Prostate gland (tissue), 2 donors: ENCODE measurements around the gene MRPL45. TPM values are rescaled to one million over a fixed set of nuclear protein-coding genes. Genes with fewer than 3 reads are reported as not detected.

Experiments
- DNase-seq: peaks from one replicate; pipeline ENCODE4 v3.0.0-alpha.2; 2019; ENCODE audit warnings: low spot score
- H3K27ac ChIP-seq, 2 donors: fragments of 200-600 bp; sonication (generic); 2 replicates each; pipeline ENCODE4 v1.5.1; 2017 to 2019
- H3K27me3 ChIP-seq: fragments of 200-600 bp; sonication (generic); replicated peaks from 2 replicates; pipeline ENCODE4 v1.5.1; 2019; ENCODE audit not compliant: insufficient read depth
- H3K36me3 ChIP-seq, 2 donors: fragments of 200-600 bp; sonication (generic); 1 replicate in 1 of 2; 2 replicates in 1 of 2; pipeline versions ENCODE4 v1.5.1 to v1.8.1; 2017 to 2019
- H3K4me1 ChIP-seq: fragments of 200-600 bp; sonication (generic); replicated peaks from 2 replicates; pipeline ENCODE4 v1.5.1; 2019
- H3K4me3 ChIP-seq, 2 donors: fragments of 200-600 bp; sonication (generic); 2 replicates each; pipeline ENCODE4 v1.5.1; 2017 to 2019
- H3K9me3 ChIP-seq: fragments of 200-600 bp; sonication (generic); 2 replicates; pipeline ENCODE4 v1.5.1; 2017
- CTCF ChIP-seq, 4 experiments: fragments of 200-600 bp in 2 of 4; fragments of 450-650 bp in 2 of 4; sonication (generic) in 2 of 4; IDR thresholded peaks; 1 replicate in 3 of 4; 2 replicates in 1 of 4; pipeline ENCODE4 v1.5.1; 2016 to 2019; ENCODE audit warnings: antibody characterized with exemption in 4 of 4, mild to moderate bottlenecking in 2 of 4, moderate library complexity in 2 of 4
- POLR2A ChIP-seq: fragments of 450-650 bp; IDR thresholded peaks from one replicate; pipeline ENCODE4 v1.6.1; 2016; ENCODE audit warnings: antibody characterized with exemption, mild to moderate bottlenecking
- POLR2AphosphoS5 ChIP-seq: sonication (generic); formaldehyde crosslinking; IDR thresholded peaks from one replicate; pipeline ENCODE4 v1.6.1; 2017; ENCODE audit warnings: antibody characterized with exemption
- WGBS: methylation state at CpG from one replicate; pipeline ENCODE4 v1.1.5; 2018; 5-methylcytosine and 5-hydroxymethylcytosine counted together
- intact Hi-C: fragments of 100-400 bp; cut with DNase I; formaldehyde crosslinking; loops from one replicate; pipeline ENCODE4 v1.14.2; 2022
- total RNA-seq, 2 donors: library from RNA; depleted of rRNA; stranded (reverse); fragments of >200 nt; gene quantifications; one replicate each; pipeline ENCODE4 v1.1.0, GENCODE V29; 2016

Gene MRPL45
- total RNA-seq, 2 donors from 2014 or later = 24.7 to 37.3 TPM

GRCh38 chr17:38334480-38335364 lies 37.8 kb downstream of the MRPL45 start:
- intact Hi-C loops = no loop called here
- H3K9me3 ChIP-seq = no peaks in the 10 kb centered on the region
- H3K27me3 ChIP-seq = peaks cover 2% of the 10 kb centered on the region
- no peak overlapping the region for H3K4me3 ChIP-seq
- no peak for DNase-seq
- 86% methylated on average over 30 of the region's 30 CpGs for WGBS
- TF ChIP-seq POLR2AphosphoS5 (no peak), CTCF (IDR thresholded peaks at IDR 0.05) (no peak), POLR2A (no peak)
- H3K36me3 ChIP-seq = no peaks in the 10 kb centered on the region
- H3K27ac ChIP-seq = no peak overlapping the region
- no peaks in the 10 kb centered on the region for H3K4me1 ChIP-seq

- no peak for TF ChIP-seq CTCF (IDR thresholded peaks at IDR 0.05)
- TF ChIP-seq POLR2A = no peak
- no peak for TF ChIP-seq POLR2AphosphoS5
- no peak overlapping the region for H3K27ac ChIP-seq
- WGBS = 91% methylated on average over 8 of the region's 11 CpGs
- peaks cover 2% of the 10 kb centered on the region for H3K27me3 ChIP-seq
- H3K9me3 ChIP-seq = no peaks in the 10 kb centered on the region
- no peaks in the 10 kb centered on the region for H3K36me3 ChIP-seq
- H3K4me1 ChIP-seq = no peaks in the 10 kb centered on the region
- H3K4me3 ChIP-seq = no peak overlapping the region
- intact Hi-C loops = no loop called here
- DNase-seq = no peak
Measured at GRCh38 chr17:38336838-38337237, 39.9 kb downstream of the MRPL45 start.

GRCh38 chr17:38338053-38338452 lies 41.1 kb downstream of the MRPL45 start:
- intact Hi-C loops = no loop called here
- Histone ChIP-seq H3K4me3 (no peak overlapping the region), H3K27me3 (peaks cover under 1% of the 10 kb centered on the region), H3K4me1 (no peaks in the 10 kb centered on the region), H3K36me3 (no peaks in the 10 kb centered on the region), H3K27ac (no peak overlapping the region), H3K9me3 (no peaks in the 10 kb centered on the region)
- DNase-seq = no peak
- TF ChIP-seq POLR2A = no peak
- TF ChIP-seq POLR2AphosphoS5 = no peak
- no peak for TF ChIP-seq CTCF (IDR thresholded peaks at IDR 0.05)
- 70% methylated on average over 5 of the region's 5 CpGs for WGBS

- intact Hi-C loops = no loop called here
- no peaks in the 10 kb centered on the region for H3K9me3 ChIP-seq
- 91% methylated on average over 4 of the region's 4 CpGs for WGBS
- TF ChIP-seq CTCF (IDR thresholded peaks at IDR 0.05) (no peak), POLR2A (no peak), POLR2AphosphoS5 (no peak)
- no peak overlapping the region for H3K27ac ChIP-seq
- no peak overlapping the region for H3K4me3 ChIP-seq
- H3K36me3 ChIP-seq = no peaks in the 10 kb centered on the region
- H3K27me3 ChIP-seq = no peaks in the 10 kb centered on the region
- H3K4me1 ChIP-seq = no peaks in the 10 kb centered on the region
- no peak for DNase-seq
Measured at GRCh38 chr17:38338535-38338934, 41.6 kb downstream of the MRPL45 start.

DNA sequence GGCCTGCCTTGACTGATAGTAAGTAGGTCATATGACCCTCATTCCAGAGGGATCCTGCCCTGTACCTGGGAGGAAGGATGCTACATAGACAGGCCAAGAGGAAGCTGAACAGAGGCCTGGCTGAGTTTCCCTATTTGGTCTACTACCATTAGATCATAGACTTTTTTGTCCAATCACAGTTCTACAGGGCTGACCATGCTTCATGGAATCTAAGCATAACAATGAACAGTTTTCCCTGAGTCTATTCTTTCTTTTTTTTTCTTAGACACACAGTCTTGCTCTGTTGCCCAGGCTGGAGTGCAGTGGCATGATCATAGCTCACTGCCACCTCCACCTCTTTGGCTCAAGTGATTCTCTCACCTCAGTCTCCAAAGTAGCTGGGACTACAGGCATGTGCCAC lies 42.9 kb downstream of the MRPL45 start:
- intact Hi-C loops = no loop called here

More for the DNA sequence above, 42.9 kb downstream of the MRPL45 start:
- H3K4me1 ChIP-seq = no peaks in the 10 kb centered on the region
- no peaks in the 10 kb centered on the region for H3K27me3 ChIP-seq
- TF ChIP-seq POLR2AphosphoS5 (no peak), POLR2A (no peak), CTCF (IDR thresholded peaks at IDR 0.05) (no peak)
- DNase-seq = no peak
- H3K36me3 ChIP-seq = no peaks in the 10 kb centered on the region
- no peaks in the 10 kb centered on the region for H3K9me3 ChIP-seq
- H3K4me3 ChIP-seq = no peak overlapping the region
- H3K27ac ChIP-seq = no peak overlapping the region
